NCI-H128 (cell line): ENCODE measurements around the gene TTI1.

Experiments used
- DNase-seq: peaks from one replicate; lab custom pipeline; 2025; ENCODE audit not compliant: unreplicated experiment; lab: John Stamatoyannopoulos, UW

TTI1 gene

GRCh38 chr20:37939701-37940560 lies 93.3 kb downstream of the TTI1 start:
- DNase-seq = no peak

GRCh38 chr20:37938954-37939353 lies 94.3 kb downstream of the TTI1 start:
- no peak for DNase-seq

GRCh38 chr20:37938181-37938750 lies 95.0 kb downstream of the TTI1 start:
- no peak for DNase-seq

- DNase-seq = no peak
Measured at GRCh38 chr20:37937686-37938085, 95.6 kb downstream of the TTI1 start.

- DNase-seq = no peak
Measured at GRCh38 chr20:37936451-37936850, 96.8 kb downstream of the TTI1 start.

- no peak for DNase-seq
Measured at GRCh38 chr20:37936041-37936440, 97.2 kb downstream of the TTI1 start.

- no peak for DNase-seq
Measured at GRCh38 chr20:37935435-37935834, 97.8 kb downstream of the TTI1 start.

- DNase-seq = no peak
Measured at GRCh38 chr20:37934634-37935375, 98.5 kb downstream of the TTI1 start.

- DNase-seq = no peak
Measured at GRCh38 chr20:37933786-37934633, 99.2 kb downstream of the TTI1 start.
